ENCODE results near the gene HMX1.

DNA sequence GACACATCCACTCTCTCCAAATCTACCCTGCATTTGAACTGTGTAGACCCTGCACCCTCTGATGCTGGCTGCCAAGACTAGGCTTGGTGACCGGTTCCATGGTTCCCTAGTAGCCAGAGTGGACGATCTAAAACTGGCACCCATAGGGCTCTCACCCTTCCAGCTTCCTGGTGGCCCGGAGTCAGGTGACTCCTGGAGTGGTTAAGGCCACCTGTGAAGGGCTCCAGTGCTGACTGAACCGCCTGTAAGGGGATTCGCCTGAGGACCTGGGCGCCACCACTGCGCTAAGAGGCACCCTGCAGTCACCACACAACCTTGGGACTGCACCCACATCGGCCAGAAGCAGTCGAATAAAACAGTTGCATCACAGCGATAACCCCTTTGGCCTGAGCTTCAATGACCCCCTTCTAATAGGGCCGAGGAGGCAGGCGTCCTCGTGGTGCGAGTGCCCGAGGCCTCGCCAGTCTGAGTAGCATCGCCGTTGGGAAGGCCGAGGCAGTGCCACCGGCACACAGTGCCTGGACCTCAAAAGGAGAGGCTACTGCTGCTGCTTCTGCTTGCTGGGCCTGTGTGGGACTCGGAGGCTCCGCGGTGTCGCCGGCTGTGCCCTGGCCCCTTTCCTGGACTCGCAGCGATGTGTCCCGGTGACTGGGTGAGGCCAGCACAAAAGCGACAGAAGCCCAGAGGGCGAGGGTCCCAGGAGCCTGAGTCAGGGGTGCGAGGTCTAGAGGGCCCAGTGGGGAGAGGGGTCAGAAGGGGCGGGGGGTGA, 6.5 kb downstream of the HMX1 start:
- TF ChIP-seq, protein P1, sequence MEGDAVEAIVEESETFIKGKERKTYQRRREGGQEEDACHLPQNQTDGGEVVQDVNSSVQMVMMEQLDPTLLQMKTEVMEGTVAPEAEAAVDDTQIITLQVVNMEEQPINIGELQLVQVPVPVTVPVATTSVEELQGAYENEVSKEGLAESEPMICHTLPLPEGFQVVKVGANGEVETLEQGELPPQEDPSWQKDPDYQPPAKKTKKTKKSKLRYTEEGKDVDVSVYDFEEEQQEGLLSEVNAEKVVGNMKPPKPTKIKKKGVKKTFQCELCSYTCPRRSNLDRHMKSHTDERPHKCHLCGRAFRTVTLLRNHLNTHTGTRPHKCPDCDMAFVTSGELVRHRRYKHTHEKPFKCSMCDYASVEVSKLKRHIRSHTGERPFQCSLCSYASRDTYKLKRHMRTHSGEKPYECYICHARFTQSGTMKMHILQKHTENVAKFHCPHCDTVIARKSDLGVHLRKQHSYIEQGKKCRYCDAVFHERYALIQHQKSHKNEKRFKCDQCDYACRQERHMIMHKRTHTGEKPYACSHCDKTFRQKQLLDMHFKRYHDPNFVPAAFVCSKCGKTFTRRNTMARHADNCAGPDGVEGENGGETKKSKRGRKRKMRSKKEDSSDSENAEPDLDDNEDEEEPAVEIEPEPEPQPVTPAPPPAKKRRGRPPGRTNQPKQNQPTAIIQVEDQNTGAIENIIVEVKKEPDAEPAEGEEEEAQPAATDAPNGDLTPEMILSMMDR (IDR thresholded peaks at IDR 0.05), result no peak
- TF ChIP-seq EP300 (IDR thresholded peaks at IDR 0.05), result no peak
- no peak for TF ChIP-seq POLR2A (IDR thresholded peaks at IDR 0.05)
